HG02870 (cell line): ENCODE data around the gene NUFIP2.
"Not testable (repeated sequence)": the region's sequence is repeated elsewhere in the genome, so short reads cannot be mapped to it uniquely, and the experiment has no call there.

Experiments used
- ATAC-seq: cut with Tn5 transposase; IDR thresholded peaks from one replicate; pipeline ENCODE4 v1.9.1; 2021; ENCODE audit warnings: mild to moderate bottlenecking, moderate library complexity; ENCODE audit not compliant: unreplicated experiment

Gene NUFIP2

GRCh38 chr17:29293890-29294579, at the start of gene NUFIP2:
Gene NUFIP2, minus strand, starts transcription at chr17:29294148. Its CDS starts 89 bp downstream, at chr17:29294059.
- ATAC-seq = peak; percentile 82

GRCh38 chr17:29342158-29342765, 48.3 kb upstream of the NUFIP2 start:
- no peak for ATAC-seq

- ATAC-seq = no peak
These were observed 47.8 kb upstream of the NUFIP2 start for GRCh38 chr17:29341726-29342125.

GRCh38 chr17:29339016-29339415, 45.1 kb upstream of the NUFIP2 start:
- ATAC-seq = not testable (repeated sequence)

GRCh38 chr17:29331708-29332085, 37.7 kb upstream of the NUFIP2 start:
- no peak for ATAC-seq

GRCh38 chr17:29331075-29331707, 37.2 kb upstream of the NUFIP2 start:
- ATAC-seq = no peak

GRCh38 chr17:29327412-29327811, 33.5 kb upstream of the NUFIP2 start:
- no peak for ATAC-seq

GRCh38 chr17:29326023-29326813, 32.3 kb upstream of the NUFIP2 start:
- no peak for ATAC-seq

- no peak for ATAC-seq
These were observed 28.4 kb upstream of the NUFIP2 start for GRCh38 chr17:29322363-29322762.

- ATAC-seq = no peak
These were observed 9.4 kb upstream of the NUFIP2 start for GRCh38 chr17:29303386-29303785.

- no peak for ATAC-seq
These were observed 5.1 kb upstream of the NUFIP2 start for GRCh38 chr17:29299031-29299430.

- no peak for ATAC-seq
These were observed 1.5 kb upstream of the NUFIP2 start for GRCh38 chr17:29295420-29295819.

- no peak for ATAC-seq
These were observed 592 bp upstream of the NUFIP2 start for GRCh38 chr17:29294580-29294900.

- peak; percentile 7 for ATAC-seq
These were observed 707 bp downstream of the NUFIP2 start for GRCh38 chr17:29292992-29293889.

GRCh38 chr17:29292071-29292991, 1.6 kb downstream of the NUFIP2 start:
- no peak for ATAC-seq

- ATAC-seq = no peak
These were observed 2.7 kb downstream of the NUFIP2 start for GRCh38 chr17:29291163-29291752.

GRCh38 chr17:29289852-29290251, 4.1 kb downstream of the NUFIP2 start:
- ATAC-seq = no peak

GRCh38 chr17:29283961-29284360, 10.0 kb downstream of the NUFIP2 start:
- no peak for ATAC-seq

GRCh38 chr17:29283496-29283895, 10.5 kb downstream of the NUFIP2 start:
- ATAC-seq = no peak
